ENCODE data around the gene CRACR2A.

DNA sequence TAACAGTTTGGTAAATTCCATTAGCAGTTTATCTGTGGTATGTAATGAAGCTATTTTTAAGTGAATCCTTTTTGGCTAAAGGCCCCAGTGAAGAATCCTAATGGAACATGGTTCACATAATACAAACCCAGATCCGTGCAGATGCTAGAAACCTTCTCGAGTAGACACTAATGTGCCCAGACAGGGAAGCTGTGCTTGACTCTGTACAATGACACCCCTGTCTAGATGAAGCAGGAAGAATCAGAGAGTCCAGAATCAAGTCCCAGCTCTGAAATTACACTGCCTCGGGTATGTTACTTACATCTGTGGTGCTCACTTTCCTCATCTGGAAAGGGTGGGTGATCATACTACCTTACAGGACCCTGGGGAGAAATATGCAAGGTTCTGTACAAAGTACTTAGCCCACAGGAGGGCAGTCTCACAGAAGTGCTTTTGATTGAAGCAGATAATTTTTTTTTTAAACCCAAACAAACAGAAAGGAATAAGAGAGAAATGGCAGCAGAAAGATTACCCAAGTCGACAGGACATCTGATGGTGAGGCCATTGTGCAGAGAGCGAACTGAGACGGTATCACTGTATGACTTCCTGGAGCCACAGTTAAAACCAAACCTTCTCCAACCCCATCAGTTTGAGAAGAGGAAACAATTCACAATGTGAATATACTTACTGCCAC is 8.5 kb downstream of the CRACR2A start:
- TF ChIP-seq POLR2A (IDR thresholded peaks at IDR 0.05; ENCODE audit: extremely low read depth, insufficient read length) (no peak), MAX (IDR thresholded peaks at IDR 0.05; ENCODE audit: low read depth, low read length) (no peak)
- TF ChIP-seq, protein P1, sequence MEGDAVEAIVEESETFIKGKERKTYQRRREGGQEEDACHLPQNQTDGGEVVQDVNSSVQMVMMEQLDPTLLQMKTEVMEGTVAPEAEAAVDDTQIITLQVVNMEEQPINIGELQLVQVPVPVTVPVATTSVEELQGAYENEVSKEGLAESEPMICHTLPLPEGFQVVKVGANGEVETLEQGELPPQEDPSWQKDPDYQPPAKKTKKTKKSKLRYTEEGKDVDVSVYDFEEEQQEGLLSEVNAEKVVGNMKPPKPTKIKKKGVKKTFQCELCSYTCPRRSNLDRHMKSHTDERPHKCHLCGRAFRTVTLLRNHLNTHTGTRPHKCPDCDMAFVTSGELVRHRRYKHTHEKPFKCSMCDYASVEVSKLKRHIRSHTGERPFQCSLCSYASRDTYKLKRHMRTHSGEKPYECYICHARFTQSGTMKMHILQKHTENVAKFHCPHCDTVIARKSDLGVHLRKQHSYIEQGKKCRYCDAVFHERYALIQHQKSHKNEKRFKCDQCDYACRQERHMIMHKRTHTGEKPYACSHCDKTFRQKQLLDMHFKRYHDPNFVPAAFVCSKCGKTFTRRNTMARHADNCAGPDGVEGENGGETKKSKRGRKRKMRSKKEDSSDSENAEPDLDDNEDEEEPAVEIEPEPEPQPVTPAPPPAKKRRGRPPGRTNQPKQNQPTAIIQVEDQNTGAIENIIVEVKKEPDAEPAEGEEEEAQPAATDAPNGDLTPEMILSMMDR (IDR thresholded peaks at IDR 0.05; ENCODE audit: low read depth, low read length) = no peak

All from NB4 (cell line).